Measurements from ENCODE around the gene RNF126.

The RNF126 gene

GRCh38 chr19:660793-661426 is 2.1 kb downstream of the RNF126 start:
- Mint-ChIP-seq H3K27me3 (no peaks in the 10 kb centered on the region), H3K9me3 (no peaks in the 10 kb centered on the region), H3K4me1 (peaks cover 82% of the 10 kb centered on the region), H3K27ac (peak overlapping the region; percentile 99), H3K36me3 (peaks cover 18% of the 10 kb centered on the region), H3K4me3 (peak overlapping the region; percentile 98)
- ATAC-seq, result no peak

GRCh38 chr19:658916-659839 is 3.8 kb downstream of the RNF126 start:
- peaks cover 29% of the 10 kb centered on the region for H3K36me3 Mint-ChIP-seq
- H3K4me1 Mint-ChIP-seq, result peaks cover 86% of the 10 kb centered on the region
- H3K27me3 Mint-ChIP-seq, result no peaks in the 10 kb centered on the region
- peak overlapping the region; percentile 98 for H3K4me3 Mint-ChIP-seq
- no peaks in the 10 kb centered on the region for H3K9me3 Mint-ChIP-seq
- ATAC-seq, result peak; percentile 58
- peak overlapping the region; percentile 99 for H3K27ac Mint-ChIP-seq

GRCh38 chr19:658059-658839 is 4.8 kb downstream of the RNF126 start:
- no peak for ATAC-seq
- H3K36me3 Mint-ChIP-seq, result peaks cover 35% of the 10 kb centered on the region
- H3K9me3 Mint-ChIP-seq, result no peaks in the 10 kb centered on the region
- peak overlapping the region; percentile 98 for H3K4me3 Mint-ChIP-seq
- H3K27me3 Mint-ChIP-seq, result no peaks in the 10 kb centered on the region
- peaks cover 77% of the 10 kb centered on the region for H3K4me1 Mint-ChIP-seq
- peak overlapping the region; percentile 99 for H3K27ac Mint-ChIP-seq

GRCh38 chr19:657611-658010 is 5.4 kb downstream of the RNF126 start:
- Mint-ChIP-seq H3K36me3 (peaks cover 35% of the 10 kb centered on the region), H3K9me3 (no peaks in the 10 kb centered on the region), H3K4me1 (peaks cover 76% of the 10 kb centered on the region), H3K4me3 (no peak overlapping the region), H3K27ac (peak overlapping the region; percentile 24), H3K27me3 (no peaks in the 10 kb centered on the region)
- no peak for ATAC-seq

GRCh38 chr19:656751-657559 is 6.1 kb downstream of the RNF126 start:
- Mint-ChIP-seq H3K36me3 (peaks cover 35% of the 10 kb centered on the region), H3K27ac (peak overlapping the region; percentile 77), H3K27me3 (no peaks in the 10 kb centered on the region), H3K9me3 (no peaks in the 10 kb centered on the region), H3K4me3 (no peak overlapping the region), H3K4me1 (peaks cover 74% of the 10 kb centered on the region)
- ATAC-seq, result no peak

GRCh38 chr19:655691-656090 is 7.3 kb downstream of the RNF126 start:
- H3K27me3 Mint-ChIP-seq, result no peaks in the 10 kb centered on the region
- H3K9me3 Mint-ChIP-seq, result no peaks in the 10 kb centered on the region
- peaks cover 61% of the 10 kb centered on the region for H3K4me1 Mint-ChIP-seq
- no peak overlapping the region for H3K4me3 Mint-ChIP-seq
- H3K36me3 Mint-ChIP-seq, result peaks cover 28% of the 10 kb centered on the region
- ATAC-seq, result no peak
- H3K27ac Mint-ChIP-seq, result peak overlapping the region; percentile 77

- Mint-ChIP-seq H3K27me3 (no peaks in the 10 kb centered on the region), H3K36me3 (peaks cover 28% of the 10 kb centered on the region), H3K4me1 (peaks cover 39% of the 10 kb centered on the region), H3K4me3 (no peak overlapping the region), H3K9me3 (no peaks in the 10 kb centered on the region), H3K27ac (no peak overlapping the region)
- no peak for ATAC-seq
These were observed 9.6 kb downstream of the RNF126 start for GRCh38 chr19:653425-653824.

- H3K27ac Mint-ChIP-seq, result no peak overlapping the region
- H3K36me3 Mint-ChIP-seq, result peaks cover 34% of the 10 kb centered on the region
- peaks cover 39% of the 10 kb centered on the region for H3K4me1 Mint-ChIP-seq
- H3K9me3 Mint-ChIP-seq, result no peaks in the 10 kb centered on the region
- no peaks in the 10 kb centered on the region for H3K27me3 Mint-ChIP-seq
- H3K4me3 Mint-ChIP-seq, result no peak overlapping the region
- ATAC-seq, result no peak
These were observed 10.3 kb downstream of the RNF126 start for GRCh38 chr19:652467-653389.

- no peaks in the 10 kb centered on the region for H3K9me3 Mint-ChIP-seq
- H3K27me3 Mint-ChIP-seq, result no peaks in the 10 kb centered on the region
- no peak for ATAC-seq
- peaks cover 33% of the 10 kb centered on the region for H3K4me1 Mint-ChIP-seq
- no peak overlapping the region for H3K27ac Mint-ChIP-seq
- H3K36me3 Mint-ChIP-seq, result peaks cover 34% of the 10 kb centered on the region
- no peak overlapping the region for H3K4me3 Mint-ChIP-seq
These were observed 11.0 kb downstream of the RNF126 start for GRCh38 chr19:651991-652390.

- Mint-ChIP-seq H3K27ac (no peak overlapping the region), H3K4me1 (peaks cover 26% of the 10 kb centered on the region)
These were observed 11.7 kb downstream of the RNF126 start for GRCh38 chr19:651114-651818.

GRCh38 chr19:650121-650520 is 12.9 kb downstream of the RNF126 start:
- peaks cover 33% of the 10 kb centered on the region for H3K36me3 Mint-ChIP-seq
- no peak overlapping the region for H3K27ac Mint-ChIP-seq
- no peak for ATAC-seq
- H3K9me3 Mint-ChIP-seq, result no peaks in the 10 kb centered on the region
- no peaks in the 10 kb centered on the region for H3K27me3 Mint-ChIP-seq
- no peak overlapping the region for H3K4me3 Mint-ChIP-seq
- H3K4me1 Mint-ChIP-seq, result peaks cover 16% of the 10 kb centered on the region

More at GRCh38 chr19:651114-651818, 11.7 kb downstream of the RNF126 start:
- Mint-ChIP-seq H3K36me3 (peaks cover 37% of the 10 kb centered on the region), H3K9me3 (no peaks in the 10 kb centered on the region), H3K4me3 (no peak overlapping the region), H3K27me3 (no peaks in the 10 kb centered on the region)
- ATAC-seq, result peak; percentile 7

GRCh38 chr19:648904-649801 is 13.9 kb downstream of the RNF126 start:
- peak overlapping the region; percentile 85 for H3K27ac Mint-ChIP-seq
- H3K9me3 Mint-ChIP-seq, result no peaks in the 10 kb centered on the region
- no peak for ATAC-seq
- peaks cover 14% of the 10 kb centered on the region for H3K4me1 Mint-ChIP-seq
- no peak overlapping the region for H3K4me3 Mint-ChIP-seq
- no peaks in the 10 kb centered on the region for H3K27me3 Mint-ChIP-seq
- peaks cover 32% of the 10 kb centered on the region for H3K36me3 Mint-ChIP-seq

Data from stimulated activated memory B cell treated with anti-CD40 and anti-IgM and Interleukin-4, amounts not matched to agents 10 μg/mL and 1 μg/mL and 100 μg/mL, for 72 hours (primary cell).